CD4-positive, alpha-beta memory T cell (primary cell): ENCODE data around the gene ABCF2. TPM values are rescaled to one million over a fixed set of nuclear protein-coding genes. Genes with fewer than 3 reads are reported as not detected.

Experiments used
- CTCF ChIA-PET: fragments of 350-600 bp; sonication (Branson Sonifier 250); formaldehyde crosslinking; loops from one replicate; lab custom pipeline; 2021; ENCODE audit warnings: inconsistent platforms; ENCODE audit not compliant: partially characterized antibody; lab: Charles Lee
- POLR2A ChIA-PET: fragments of 350-600 bp; sonication (Branson Sonifier 250); formaldehyde crosslinking; loops from one replicate; lab custom pipeline; 2021; ENCODE audit not compliant: partially characterized antibody; lab: Charles Lee
- DNase-seq, 5 donors: peaks; one replicate each; pipeline versions ENCODE4 v3.0.0 to v3.0.0-alpha.2; 2020 to 2022; ENCODE audit warnings: mixed read lengths in 1 of 5
- H3K27ac ChIP-seq: one replicate; pipeline ENCODE4 v1.7.0; 2013; ENCODE audit warnings: low read depth, low read length
- H3K27me3 ChIP-seq: 2 replicates; pipeline ENCODE4 v1.7.0; 2013; ENCODE audit warnings: mild to moderate bottlenecking, low read length, moderate library complexity; ENCODE audit not compliant: insufficient read depth
- H3K36me3 ChIP-seq: 2 replicates; pipeline ENCODE4 v1.7.0; 2013; ENCODE audit warnings: mild to moderate bottlenecking, low read length, moderate library complexity; ENCODE audit not compliant: insufficient read depth
- H3K4me1 ChIP-seq: 2 replicates; pipeline ENCODE4 v1.7.0; 2013; ENCODE audit warnings: mild to moderate bottlenecking, low read length, moderate library complexity; ENCODE audit not compliant: insufficient read depth
- H3K4me3 ChIP-seq, 2 donors: one replicate each; pipeline ENCODE4 v1.7.0; 2013; ENCODE audit warnings: low read length in 2 of 2, mild to moderate bottlenecking in 1 of 2
- H3K9me3 ChIP-seq, 2 donors: one replicate each; pipeline ENCODE4 v1.7.0; 2013; ENCODE audit warnings: low read length in 2 of 2, control low read depth in 1 of 2; ENCODE audit not compliant: control insufficient read depth in 1 of 2
- H3K27ac Mint-ChIP-seq, 7 donors: one replicate each; pipeline ENCODE4 v1.8.0; 2020 to 2021; ENCODE audit warnings: mixed read lengths in 7 of 7, mild to moderate bottlenecking in 6 of 7, inconsistent platforms in 3 of 7, moderate library complexity in 3 of 7
- H3K27me3 Mint-ChIP-seq, 2 donors: one replicate each; pipeline ENCODE4 v1.8.0; 2020 to 2021; ENCODE audit warnings: mixed read lengths in 2 of 2
- H3K36me3 Mint-ChIP-seq, 2 donors: one replicate each; pipeline ENCODE4 v1.8.0; 2020 to 2021; ENCODE audit warnings: mixed read lengths in 2 of 2, inconsistent platforms in 1 of 2, mild to moderate bottlenecking in 1 of 2
- H3K4me1 Mint-ChIP-seq, 4 donors: one replicate each; pipeline ENCODE4 v1.8.0; 2020 to 2021; ENCODE audit warnings: mixed read lengths in 4 of 4, mild to moderate bottlenecking in 1 of 4
- H3K4me3 Mint-ChIP-seq, 8 donors: one replicate each; pipeline ENCODE4 v1.8.0; 2020 to 2021; ENCODE audit warnings: mixed read lengths in 8 of 8, mild to moderate bottlenecking in 7 of 8, moderate library complexity in 6 of 8, inconsistent platforms in 3 of 8
- H3K9me3 Mint-ChIP-seq, 8 donors: one replicate each; pipeline ENCODE4 v1.8.0; 2020 to 2021; ENCODE audit warnings: mixed read lengths in 8 of 8, mild to moderate bottlenecking in 5 of 8, inconsistent platforms in 3 of 8, moderate library complexity in 1 of 8
- intact Hi-C: fragments of 100-400 bp; cut with micrococcal nuclease; formaldehyde crosslinking; loops from one replicate; pipeline ENCODE4 v1.15.1; 2023
- polyA plus RNA-seq, 2 donors: library from polyadenylated mRNA; unstranded; fragments of 300-500 nt; fragmentation: Illumina TruSeq; gene quantifications; one replicate each; pipeline ENCODE4 v1.2.3, GENCODE V29; 2021
- total RNA-seq, 2 experiments: library from RNA; stranded (reverse); gene quantifications; one replicate each; pipeline ENCODE4 v1.2.3, GENCODE V29; 2021

The ABCF2 gene
- total and polyA plus RNA-seq, 4 experiments from 2014 or later = 31.4 to 37.3 (median 34.4) TPM

- H3K27me3 Mint-ChIP-seq = no peaks in the 10 kb centered on the region
- H3K4me3 ChIP-seq = no peak overlapping the region
- no peak overlapping the region for H3K27ac ChIP-seq
- H3K9me3 Mint-ChIP-seq = peaks cover 0 to 2% (median 0%) of the 10 kb centered on the region in 8 donors
- H3K27ac Mint-ChIP-seq = no peak overlapping the region
- H3K4me1 ChIP-seq = peaks cover 25% of the 10 kb centered on the region
- peaks cover 53% of the 10 kb centered on the region for H3K36me3 ChIP-seq
- H3K4me1 Mint-ChIP-seq = peaks cover 24 to 44% (median 35%) of the 10 kb centered on the region in 4 donors
- intact Hi-C loops = no loop called here
- no peak for DNase-seq
- H3K36me3 Mint-ChIP-seq = peaks cover 48 to 58% of the 10 kb centered on the region in 2 donors
- H3K27me3 ChIP-seq = no peaks in the 10 kb centered on the region
- H3K4me3 Mint-ChIP-seq = no peak overlapping the region
- no peaks in the 10 kb centered on the region for H3K9me3 ChIP-seq
- POLR2A ChIA-PET = interaction anchor here (1.5 kb wide), 1 partner anchor 9 kb away, joined by 4 read pairs; no protein-coding TSS in a partner anchor
- CTCF ChIA-PET = interaction anchor here (4.5 kb wide), 1 partner anchor 20 kb away, joined by 22 read pairs; no protein-coding TSS in a partner anchor
These were observed 3.3 kb downstream of the ABCF2 start for GRCh38 chr7:151223728-151224127.

GRCh38 chr7:151218170-151218569, 8.8 kb downstream of the ABCF2 start:
- ChIA-PET POLR2A (interaction anchor here (1.4 to 2.4 kb wide), 2 partner anchors 9 to 10 kb away, joined by 3 to 9 read pairs; partner anchors contain the start of gene ABCF2), CTCF (interaction anchor here (0.6 to 0.9 kb wide), 2 partner anchors 26 to 41 kb away, joined by 3 to 4 read pairs; no protein-coding TSS in a partner anchor)
- peaks cover 83% of the 10 kb centered on the region for H3K36me3 ChIP-seq
- no peak overlapping the region for H3K4me3 Mint-ChIP-seq
- no peak overlapping the region for H3K27ac ChIP-seq
- no peaks in the 10 kb centered on the region for H3K4me1 ChIP-seq
- H3K9me3 ChIP-seq = no peaks in the 10 kb centered on the region
- H3K27ac Mint-ChIP-seq = peak overlapping the region in 2 of 7 donors; percentile 8 to 37
- DNase-seq = no peak
- peaks cover 68 to 76% of the 10 kb centered on the region in 2 donors for H3K36me3 Mint-ChIP-seq
- H3K27me3 Mint-ChIP-seq = no peaks in the 10 kb centered on the region
- no peaks in the 10 kb centered on the region for H3K27me3 ChIP-seq
- H3K4me1 Mint-ChIP-seq = peaks cover 0 to 4% (median 2%) of the 10 kb centered on the region in 4 donors
- intact Hi-C loops = no loop called here
- H3K4me3 ChIP-seq = no peak overlapping the region
- peaks cover 0 to 3% (median 0%) of the 10 kb centered on the region in 8 donors for H3K9me3 Mint-ChIP-seq

GRCh38 chr7:151215396-151215795, 11.6 kb downstream of the ABCF2 start:
- Histone ChIP-seq H3K4me3 (no peak overlapping the region), H3K4me1 (no peaks in the 10 kb centered on the region), H3K27ac (no peak overlapping the region), H3K36me3 (peaks cover 66% of the 10 kb centered on the region), H3K27me3 (no peaks in the 10 kb centered on the region), H3K9me3 (no peaks in the 10 kb centered on the region)
- POLR2A ChIA-PET = interaction anchor here (1.0 kb wide), 1 partner anchor 8 kb away, joined by 4 read pairs; no protein-coding TSS in a partner anchor
- DNase-seq = no peak
- Mint-ChIP-seq H3K4me3 (no peak overlapping the region), H3K27ac (peak overlapping the region in 1 of 7 donors; percentile 39), H3K4me1 (peaks cover 0 to 4% (median 1%) of the 10 kb centered on the region in 4 donors), H3K36me3 (peaks cover 54 to 70% of the 10 kb centered on the region in 2 donors), H3K9me3 (peaks cover 0 to 2% (median 0%) of the 10 kb centered on the region in 8 donors), H3K27me3 (no peaks in the 10 kb centered on the region)
- CTCF ChIA-PET = interaction anchor here (1.0 kb wide), 1 partner anchor 153 kb away, joined by 3 read pairs; no protein-coding TSS in a partner anchor
- intact Hi-C loops = no loop called here

- Histone ChIP-seq H3K36me3 (peaks cover 54% of the 10 kb centered on the region), H3K27me3 (no peaks in the 10 kb centered on the region), H3K4me3 (no peak overlapping the region), H3K4me1 (no peaks in the 10 kb centered on the region), H3K27ac (no peak overlapping the region), H3K9me3 (no peaks in the 10 kb centered on the region)
- H3K4me1 Mint-ChIP-seq = peaks cover 4 to 15% (median 6%) of the 10 kb centered on the region in 4 donors
- peaks cover 46 to 62% of the 10 kb centered on the region in 2 donors for H3K36me3 Mint-ChIP-seq
- POLR2A ChIA-PET = interaction anchor here (0.5 to 1.0 kb wide), 3 partner anchors 13 to 265 kb away, joined by 3 to 4 read pairs (median 3); partner anchors contain the start of gene ABCF2
- H3K4me3 Mint-ChIP-seq = no peak overlapping the region
- DNase-seq = no peak
- CTCF ChIA-PET = interaction anchor here (0.9 kb wide), 1 partner anchor 30 kb away, joined by 4 read pairs; no protein-coding TSS in a partner anchor
- no peaks in the 10 kb centered on the region for H3K27me3 Mint-ChIP-seq
- no peak overlapping the region for H3K27ac Mint-ChIP-seq
- H3K9me3 Mint-ChIP-seq = peaks cover 0 to 2% (median 0%) of the 10 kb centered on the region in 8 donors
- intact Hi-C loops = no loop called here
These were observed 13.2 kb downstream of the ABCF2 start for GRCh38 chr7:151213826-151214225.

GRCh38 chr7:151212626-151213025, 14.4 kb downstream of the ABCF2 start:
- H3K4me1 Mint-ChIP-seq = peaks cover 12 to 27% (median 17%) of the 10 kb centered on the region in 4 donors
- CTCF ChIA-PET = no interaction called here
- no peak overlapping the region for H3K27ac Mint-ChIP-seq

GRCh38 chr7:151211155-151211772, 15.7 kb downstream of the ABCF2 start:
- CTCF ChIA-PET = no interaction called here
- no peak overlapping the region for H3K4me3 ChIP-seq
- peaks cover 24% of the 10 kb centered on the region for H3K4me1 ChIP-seq
- DNase-seq = no peak
- H3K27me3 Mint-ChIP-seq = no peaks in the 10 kb centered on the region
- H3K4me1 Mint-ChIP-seq = peaks cover 24 to 41% (median 30%) of the 10 kb centered on the region in 4 donors
- H3K27ac Mint-ChIP-seq = peak overlapping the region in 4 of 7 donors; percentile 38 to 75 (median 68)
- H3K27me3 ChIP-seq = no peaks in the 10 kb centered on the region
- H3K36me3 Mint-ChIP-seq = peaks cover 29 to 44% of the 10 kb centered on the region in 2 donors
- H3K4me3 Mint-ChIP-seq = no peak overlapping the region
- intact Hi-C loops = no loop called here
- peaks cover 36% of the 10 kb centered on the region for H3K36me3 ChIP-seq
- peaks cover 0 to 2% (median 0%) of the 10 kb centered on the region in 8 donors for H3K9me3 Mint-ChIP-seq
- H3K9me3 ChIP-seq = no peaks in the 10 kb centered on the region
- POLR2A ChIA-PET = interaction anchor here (0.7 kb wide), 1 partner anchor 21 kb away, joined by 3 read pairs; the partner anchor contains the start of gene CHPF2
- H3K27ac ChIP-seq = no peak overlapping the region

More at GRCh38 chr7:151212626-151213025, 14.4 kb downstream of the ABCF2 start:
- Histone ChIP-seq H3K4me3 (no peak overlapping the region), H3K36me3 (peaks cover 42% of the 10 kb centered on the region), H3K27ac (no peak overlapping the region), H3K4me1 (peaks cover 10% of the 10 kb centered on the region), H3K27me3 (no peaks in the 10 kb centered on the region), H3K9me3 (no peaks in the 10 kb centered on the region)
- Mint-ChIP-seq H3K36me3 (peaks cover 34 to 50% of the 10 kb centered on the region in 2 donors), H3K4me3 (no peak overlapping the region), H3K27me3 (no peaks in the 10 kb centered on the region), H3K9me3 (peaks cover 0 to 2% (median 0%) of the 10 kb centered on the region in 8 donors)
- POLR2A ChIA-PET = no interaction called here
- intact Hi-C loops = no loop called here
- no peak for DNase-seq
